Osteocyte (in vitro differentiated cells): Measurements from ENCODE around the gene CD40LG. TPM values are rescaled to one million over a fixed set of nuclear protein-coding genes. Genes with fewer than 3 reads are reported as not detected.
A peak's percentile ranks its signal among the peaks of the same experiment; 100 is the strongest.

ENCODE experiments used
- DNase-seq: peaks from one replicate; pipeline ENCODE4 v3.0.0; 2021; ENCODE audit warnings: mixed read lengths; ENCODE audit not compliant: unreplicated experiment; ENCODE audit errors: extremely low spot score
- H3K27ac Mint-ChIP-seq: one replicate; pipeline ENCODE4 v1.8.0; 2021; ENCODE audit warnings: mild to moderate bottlenecking, mixed read lengths; ENCODE audit not compliant: unreplicated experiment
- H3K27me3 Mint-ChIP-seq: one replicate; pipeline ENCODE4 v1.8.0; 2021; ENCODE audit warnings: mixed read lengths; ENCODE audit not compliant: unreplicated experiment
- H3K36me3 Mint-ChIP-seq: one replicate; pipeline ENCODE4 v1.8.0; 2021; ENCODE audit warnings: mixed read lengths; ENCODE audit not compliant: unreplicated experiment
- H3K4me1 Mint-ChIP-seq: one replicate; pipeline ENCODE4 v1.8.0; 2021; ENCODE audit warnings: mixed read lengths; ENCODE audit not compliant: unreplicated experiment
- H3K4me3 Mint-ChIP-seq: one replicate; pipeline ENCODE4 v1.8.0; 2021; ENCODE audit warnings: mild to moderate bottlenecking, moderate library complexity, mixed read lengths; ENCODE audit not compliant: unreplicated experiment
- H3K9me3 Mint-ChIP-seq: one replicate; pipeline ENCODE4 v1.8.0; 2021; ENCODE audit warnings: mixed read lengths; ENCODE audit not compliant: unreplicated experiment
- CTCF ChIP-seq: fragments of 200-600 bp; sonication (generic); IDR thresholded peaks from 2 replicates; pipeline ENCODE4 v1.5.0; 2021; ENCODE audit warnings: antibody characterized with exemption, mild to moderate bottlenecking, moderate library complexity
- long read RNA-seq: library from polyadenylated mRNA; unstranded; transcript quantifications from one replicate; pipeline ENCODE4 v2.0.0, GENCODE V29; 2021
- total RNA-seq: library from RNA; stranded (reverse); gene quantifications from 2 replicates; pipeline ENCODE4 v1.2.1, GENCODE V29; 2021

The CD40LG gene
- total RNA-seq = not detected in 2 replicates
- long read RNA-seq = 0 reads

- DNase-seq = no peak
- TF ChIP-seq CTCF = no peak
- peaks cover 11% of the 10 kb centered on the region for H3K9me3 Mint-ChIP-seq
- no peak within 1 kb of the TSS for H3K27ac Mint-ChIP-seq
- H3K4me1 Mint-ChIP-seq = no peaks in the 10 kb centered on the region
- no peaks in the 10 kb centered on the region for H3K36me3 Mint-ChIP-seq
- H3K4me3 Mint-ChIP-seq = no peak within 1 kb of the TSS
- peaks cover 7% of the 10 kb centered on the region for H3K27me3 Mint-ChIP-seq
Measured at GRCh38 chrX:136647677-136648360, at the start of gene CD40LG. CD40LG (plus strand) TSS chrX:136648158; CDS start chrX:136648249, 91 bp downstream.

GRCh38 chrX:136598631-136599030, 49.3 kb upstream of the CD40LG start:
- Mint-ChIP-seq H3K27ac (no peak overlapping the region), H3K27me3 (peaks cover 6% of the 10 kb centered on the region), H3K36me3 (no peaks in the 10 kb centered on the region), H3K9me3 (peaks cover 20% of the 10 kb centered on the region), H3K4me3 (no peak overlapping the region), H3K4me1 (no peaks in the 10 kb centered on the region)
- DNase-seq = no peak
- no peak for TF ChIP-seq CTCF

GRCh38 chrX:136600059-136600458, 47.9 kb upstream of the CD40LG start:
- Mint-ChIP-seq H3K9me3 (peaks cover 7% of the 10 kb centered on the region), H3K4me3 (no peak overlapping the region), H3K27ac (no peak overlapping the region), H3K27me3 (peaks cover 6% of the 10 kb centered on the region), H3K36me3 (no peaks in the 10 kb centered on the region), H3K4me1 (no peaks in the 10 kb centered on the region)
- no peak for DNase-seq
- no peak for TF ChIP-seq CTCF

- Mint-ChIP-seq H3K27ac (no peak overlapping the region), H3K36me3 (no peaks in the 10 kb centered on the region), H3K27me3 (no peaks in the 10 kb centered on the region), H3K9me3 (peaks cover 4% of the 10 kb centered on the region), H3K4me3 (no peak overlapping the region), H3K4me1 (no peaks in the 10 kb centered on the region)
- no peak for TF ChIP-seq CTCF
- no peak for DNase-seq
Measured at GRCh38 chrX:136607236-136607635, 40.7 kb upstream of the CD40LG start.

- Mint-ChIP-seq H3K27me3 (no peaks in the 10 kb centered on the region), H3K27ac (no peak overlapping the region), H3K36me3 (no peaks in the 10 kb centered on the region), H3K4me1 (no peaks in the 10 kb centered on the region), H3K9me3 (peaks cover 4% of the 10 kb centered on the region), H3K4me3 (no peak overlapping the region)
- no peak for DNase-seq
- peak; percentile 31 for TF ChIP-seq CTCF
Measured at GRCh38 chrX:136608295-136608933, 39.5 kb upstream of the CD40LG start.
